Dedifferentiated amniotic fluid mesenchymal stem cell (primary cell): ENCODE measurements around the gene BTD.
"Not testable (repeated sequence)": the region's sequence is repeated elsewhere in the genome, so short reads cannot be mapped to it uniquely, and the experiment has no call there.

Source experiments
- DNase-seq: peaks from one replicate; pipeline ENCODE4 v3.0.0-alpha.2; 2016; ENCODE audit errors: extremely low spot score

BTD gene

DNA sequence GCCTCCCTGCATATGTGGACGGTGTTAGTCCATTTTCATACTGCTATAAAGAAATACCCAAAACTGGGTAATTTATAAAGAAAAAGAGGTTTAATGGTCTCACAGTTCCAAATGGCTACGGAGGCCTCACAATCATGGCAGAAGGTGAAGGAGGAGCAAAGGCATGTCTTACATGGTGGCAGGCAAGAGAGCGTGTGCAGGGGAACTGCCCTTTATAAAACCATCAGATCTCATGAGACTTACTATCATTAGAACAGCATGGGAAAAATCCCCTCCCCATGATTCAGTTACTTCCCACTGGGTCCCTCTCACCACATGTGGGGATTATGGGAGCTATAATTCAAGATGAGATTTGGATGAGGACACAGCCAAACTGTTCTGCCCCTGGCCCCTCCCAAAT is 1.3 kb downstream of the BTD start:
- DNase-seq: not testable (repeated sequence)

DNA sequence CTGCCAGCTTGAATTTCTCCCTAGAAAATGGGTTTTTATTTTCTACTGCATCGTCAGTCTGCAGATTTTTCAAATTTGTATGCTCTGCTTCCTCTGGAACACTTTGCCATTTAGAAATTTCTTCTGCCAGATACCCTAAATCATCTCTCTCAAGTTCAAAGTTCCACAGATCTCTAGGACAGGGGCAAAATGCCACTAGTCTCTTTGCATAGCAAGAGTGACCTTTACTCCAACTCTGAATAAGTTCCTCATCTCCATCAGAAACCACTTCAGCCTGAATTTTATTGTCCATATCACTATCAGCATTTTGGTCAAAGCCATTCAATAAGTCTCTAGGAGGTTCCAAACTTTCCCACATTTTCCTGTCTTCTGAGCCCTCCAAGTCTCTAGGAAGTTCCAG is 3.0 kb downstream of the BTD start:
- DNase-seq: not testable (repeated sequence)

DNA sequence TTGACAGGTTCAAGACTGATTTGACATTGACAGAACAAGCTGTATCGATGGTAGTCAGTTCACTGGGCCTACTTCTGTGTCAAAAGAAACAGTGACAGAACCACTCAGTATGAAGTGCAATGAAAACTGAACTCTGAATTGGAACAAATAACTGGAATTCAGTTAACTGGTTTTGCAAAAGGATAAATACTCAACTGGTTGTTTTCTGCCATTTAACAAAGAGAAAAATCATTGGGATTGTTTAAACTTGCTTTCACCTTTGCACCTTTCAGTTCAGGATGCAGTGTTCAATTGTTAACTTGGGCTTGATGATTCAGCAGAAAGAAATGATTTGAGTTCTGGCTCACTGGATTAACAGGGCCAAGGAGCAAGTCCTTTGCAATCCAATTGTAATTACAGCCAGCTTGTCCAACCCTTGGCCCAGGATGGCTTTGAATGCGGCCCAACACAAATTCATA is 4.9 kb downstream of the BTD start:
- no peak for DNase-seq

DNA sequence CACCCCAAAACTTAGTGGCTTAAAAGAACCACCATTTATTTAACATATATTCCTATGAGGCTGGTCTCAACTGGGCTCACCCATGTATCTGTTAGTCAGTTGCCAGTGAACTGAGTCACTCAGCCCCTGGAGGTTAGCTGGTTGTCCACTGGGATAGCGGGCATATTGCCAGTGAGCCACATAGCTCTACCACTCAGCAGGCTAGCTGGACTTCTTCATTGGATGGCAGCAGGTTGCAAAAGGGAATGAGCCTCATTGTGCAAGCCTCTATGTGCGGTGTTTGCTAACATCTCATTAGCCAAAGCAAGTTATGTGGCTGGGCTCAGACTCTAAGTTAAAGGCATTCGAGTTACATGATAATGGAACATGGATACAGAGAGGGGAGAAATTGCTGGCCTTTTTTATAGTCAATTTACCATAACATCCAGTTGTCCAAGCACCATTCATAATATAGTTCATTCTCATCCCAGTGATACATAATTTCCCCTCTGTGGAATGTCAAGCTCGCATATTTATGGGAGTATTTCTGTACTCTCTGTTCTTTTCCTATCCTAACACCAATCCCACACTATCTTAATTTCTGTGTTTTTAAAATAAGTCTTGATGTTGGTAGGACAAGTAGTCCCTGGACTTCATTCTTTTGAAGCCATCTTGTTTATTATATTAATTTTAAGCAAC is 8.7 kb downstream of the BTD start:
- no peak for DNase-seq

DNA sequence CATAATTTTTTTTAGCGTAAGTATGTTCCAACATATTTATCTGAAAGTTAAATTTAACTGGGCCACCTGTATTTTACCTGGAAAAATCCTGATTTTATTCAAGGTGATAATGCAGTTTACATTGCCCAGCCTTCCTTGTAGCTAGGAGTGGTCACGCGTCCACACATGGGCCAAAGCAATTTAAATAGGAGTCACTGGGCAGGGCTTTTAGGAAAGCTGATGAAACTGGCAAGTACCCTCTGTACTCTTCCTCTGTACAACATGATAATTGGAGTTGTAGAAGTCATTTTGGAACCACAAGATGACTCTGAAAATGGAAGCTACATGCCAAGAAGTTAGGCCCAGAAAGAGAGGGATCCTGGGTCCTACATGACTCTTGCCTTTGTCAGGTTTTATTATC is 9.5 kb downstream of the BTD start:
- no peak for DNase-seq

DNA sequence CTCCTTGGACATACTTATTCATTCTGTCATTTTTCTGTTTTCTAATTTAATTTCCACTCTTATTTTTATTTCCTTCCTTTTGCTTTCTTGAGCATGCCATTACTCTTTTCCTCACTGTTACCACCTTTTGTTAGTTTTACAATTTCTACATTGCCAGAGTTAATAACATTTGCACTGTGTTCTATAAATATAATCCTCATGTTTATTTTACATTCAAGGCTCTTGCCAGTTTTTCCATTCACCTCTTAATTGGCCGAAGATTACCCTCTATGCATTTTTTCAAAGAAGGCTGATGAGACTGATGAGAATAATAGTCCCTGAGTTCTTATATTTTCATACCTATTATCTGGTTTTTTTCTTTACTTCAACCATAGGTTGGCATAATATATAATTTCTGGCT is 10.5 kb downstream of the BTD start:
- no peak for DNase-seq

DNA sequence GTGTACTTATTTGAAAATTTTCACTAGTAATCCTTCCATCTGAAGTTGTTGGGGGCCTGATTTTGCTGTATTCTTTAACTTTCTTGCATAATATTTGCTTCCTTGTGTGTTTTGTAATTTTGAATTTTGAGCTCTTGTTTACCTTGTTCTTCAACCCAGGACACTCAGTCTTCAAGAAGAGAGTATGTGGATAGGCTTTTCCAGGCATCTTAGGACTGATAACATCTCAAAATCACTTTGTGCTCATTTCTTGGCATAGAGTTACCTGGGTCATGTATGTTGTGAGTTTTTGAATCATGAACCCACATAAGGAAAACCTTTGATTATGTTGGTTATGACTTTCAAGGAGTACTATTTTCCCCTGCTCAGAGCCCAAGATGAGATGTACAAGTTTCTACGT is 13.4 kb downstream of the BTD start:
- DNase-seq: no peak

DNA sequence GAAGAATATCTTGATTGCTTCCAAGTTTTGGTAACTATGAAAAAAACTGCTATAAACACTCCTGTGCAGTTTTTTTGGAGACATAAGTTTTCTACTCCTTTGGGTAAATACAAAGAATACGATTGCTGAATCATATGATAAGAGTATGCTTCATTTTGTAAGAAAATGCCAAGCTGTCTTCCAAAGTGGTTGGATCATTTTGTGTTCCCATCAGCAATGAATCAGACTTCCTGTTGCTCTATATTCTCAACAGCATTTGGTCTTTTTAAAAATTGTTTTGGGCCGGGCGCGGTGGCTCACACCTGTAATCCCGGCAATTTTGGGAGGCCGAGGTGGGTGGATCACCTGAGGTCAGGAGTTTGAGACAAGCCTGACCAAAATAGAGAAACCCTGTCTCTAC is 14.5 kb downstream of the BTD start:
- no peak for DNase-seq

DNA sequence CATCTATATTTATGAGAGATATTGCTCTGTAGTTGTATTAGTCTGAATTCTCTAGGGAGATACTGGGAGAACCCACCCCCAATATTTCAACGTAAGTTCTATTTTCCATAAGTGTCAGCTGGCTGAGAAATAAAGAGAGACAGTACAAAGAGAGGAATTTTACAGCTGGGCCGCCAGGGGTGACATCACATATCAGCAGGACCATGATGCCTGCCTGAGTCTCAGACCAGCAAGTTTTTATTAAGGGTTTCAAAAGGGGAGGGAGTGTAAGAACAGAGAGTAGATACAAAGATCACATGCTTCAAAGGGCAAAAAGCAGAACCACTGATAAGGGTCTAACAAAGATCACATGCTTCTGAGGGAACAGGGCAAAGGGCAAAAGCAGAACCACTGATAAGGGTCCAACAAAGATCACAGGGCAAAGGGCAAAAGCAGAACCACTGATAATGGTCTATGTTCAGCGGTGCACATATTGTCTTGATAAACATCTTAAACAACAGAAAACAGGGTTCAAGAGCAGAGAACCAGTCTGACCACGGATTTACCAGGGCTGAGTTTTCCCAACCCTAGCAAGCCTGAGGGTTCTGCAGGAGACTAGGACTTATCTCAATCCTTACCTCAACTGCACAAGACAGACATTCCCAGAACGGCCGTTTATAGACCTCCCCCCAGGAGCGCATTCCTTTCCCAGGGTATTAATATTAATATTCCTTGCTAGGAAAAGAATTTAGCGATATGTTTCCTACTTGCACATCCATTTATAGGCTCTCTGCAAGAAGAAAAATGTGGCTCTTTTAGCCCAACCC is 18.3 kb downstream of the BTD start:
- DNase-seq: not testable (repeated sequence)

DNA sequence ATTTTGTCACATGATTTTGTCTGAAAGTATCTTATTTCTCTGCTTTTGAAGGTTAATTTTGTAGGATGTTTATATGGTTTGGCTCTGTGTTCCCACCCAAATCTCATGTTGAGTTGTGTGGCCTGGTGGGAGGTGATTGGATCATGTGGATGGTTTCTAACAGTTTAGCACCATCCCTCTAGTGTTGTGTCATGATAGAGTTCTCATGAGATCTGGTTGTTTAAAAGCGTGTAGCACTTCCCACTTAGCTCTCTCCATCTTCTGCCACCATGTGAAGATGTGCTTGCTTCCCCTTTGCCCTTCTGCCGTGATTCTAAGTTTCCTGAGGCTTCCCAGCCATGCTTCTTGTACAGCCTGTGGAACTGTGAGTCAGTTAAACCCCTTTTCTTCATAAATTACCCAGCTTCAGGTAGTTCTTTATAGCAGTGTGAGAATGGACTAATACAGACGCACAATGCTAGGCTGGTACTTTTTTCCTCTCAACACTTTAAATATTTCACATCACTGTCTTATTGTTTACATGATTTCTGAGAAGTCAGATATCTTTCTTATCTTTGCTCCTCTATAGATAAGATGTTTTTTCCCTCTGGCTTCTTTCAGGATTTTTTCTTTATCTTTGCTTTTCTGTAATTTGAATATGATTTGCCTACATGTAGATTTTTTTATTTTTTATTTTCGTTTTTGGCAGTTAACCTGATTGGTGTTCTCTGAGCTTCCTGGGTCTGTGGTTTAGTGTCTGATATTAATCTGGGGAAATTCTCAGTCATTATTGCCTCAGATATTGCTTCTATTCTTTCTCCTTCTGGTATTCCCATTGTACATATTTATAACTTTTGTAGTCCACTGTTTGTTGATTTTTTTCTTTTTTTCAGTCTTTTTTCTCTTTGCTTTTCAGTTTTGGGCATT is 22.2 kb downstream of the BTD start:
- no peak for DNase-seq

DNA sequence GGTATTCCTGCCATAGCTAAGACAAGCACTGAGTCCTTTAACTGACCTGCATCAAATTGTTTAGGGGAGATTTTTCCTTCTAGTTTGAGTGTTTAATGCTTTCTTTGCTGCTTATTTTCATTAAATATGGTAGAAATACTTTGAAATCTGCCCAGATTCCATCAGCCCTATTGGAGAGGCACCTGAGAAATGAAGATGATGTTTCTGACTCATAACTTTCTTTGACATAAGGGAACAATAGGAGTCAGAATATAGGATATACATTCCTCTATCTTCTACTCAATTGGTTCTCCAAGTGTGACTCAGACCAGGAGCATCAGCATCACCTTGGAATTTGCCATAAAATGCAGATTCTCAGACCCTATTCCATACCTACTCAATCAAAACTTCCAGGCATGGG is 27.4 kb downstream of the BTD start:
- no peak for DNase-seq

DNA sequence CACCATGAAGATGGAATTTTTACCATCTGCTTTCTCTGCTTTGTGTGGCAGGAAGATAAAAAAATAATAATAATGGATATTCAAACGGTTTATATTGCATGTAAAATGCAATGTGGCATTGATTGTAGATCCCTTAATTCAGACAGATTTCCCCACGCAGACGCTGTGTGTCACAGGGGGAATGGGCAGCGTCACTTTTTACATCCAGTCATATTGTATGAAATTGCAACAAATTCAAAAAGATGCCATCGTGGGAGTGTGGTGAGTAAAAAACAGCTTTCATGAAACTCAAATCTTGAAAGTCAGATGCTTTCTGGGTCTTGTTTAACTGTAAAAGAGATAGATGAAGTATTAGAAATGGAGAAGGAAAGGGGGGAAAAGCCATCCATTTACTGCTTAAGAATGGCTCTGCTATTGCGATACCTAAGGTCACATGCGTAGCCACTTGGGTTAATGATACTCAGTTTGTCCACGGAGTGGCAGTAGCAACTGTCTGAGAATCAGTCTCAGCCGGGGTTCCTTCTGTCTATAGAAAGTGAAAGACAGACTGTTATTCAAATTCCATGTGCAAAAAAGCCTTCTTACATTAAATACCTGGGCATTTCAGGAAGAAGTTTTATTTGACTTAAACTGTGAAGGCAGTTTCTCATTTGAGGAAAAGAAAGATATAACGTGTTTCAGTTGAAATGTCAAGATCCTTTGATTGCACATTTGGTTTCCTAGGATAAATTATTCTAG is 28.5 kb downstream of the BTD start:
- DNase-seq: peak; percentile 95

DNA sequence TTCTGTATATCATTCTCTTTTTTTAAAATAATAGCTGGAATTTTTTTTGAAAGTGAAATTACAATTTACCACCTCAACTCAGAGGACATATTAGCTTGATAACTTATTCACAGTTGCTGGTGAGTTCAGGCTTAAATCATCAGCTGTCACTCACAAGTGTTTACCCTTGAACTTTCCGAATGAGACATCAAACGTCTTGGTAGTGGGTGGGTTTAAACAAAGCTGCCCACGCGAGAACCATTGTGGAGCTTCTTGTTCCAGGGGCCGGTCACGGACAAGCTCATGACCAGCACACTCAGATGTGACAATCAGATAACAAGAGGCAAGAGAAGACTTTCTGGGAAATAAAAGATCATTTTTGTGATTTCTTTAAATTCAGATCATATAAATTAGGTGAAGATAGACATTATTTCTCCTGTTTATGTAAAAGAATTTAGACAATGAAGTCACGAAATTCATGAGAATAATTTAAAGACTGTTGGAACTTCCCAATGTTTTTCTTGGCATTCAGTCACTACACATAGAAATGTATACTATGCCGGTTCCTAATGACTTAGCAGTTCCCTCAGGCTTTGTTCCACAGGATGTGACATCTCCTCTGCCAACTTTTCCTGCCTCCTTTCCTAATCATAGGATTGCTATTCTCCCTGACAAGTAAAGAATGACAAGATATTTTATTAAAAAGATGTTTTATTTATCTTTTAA is 29.3 kb downstream of the BTD start:
- DNase-seq: peak; percentile 90

DNA sequence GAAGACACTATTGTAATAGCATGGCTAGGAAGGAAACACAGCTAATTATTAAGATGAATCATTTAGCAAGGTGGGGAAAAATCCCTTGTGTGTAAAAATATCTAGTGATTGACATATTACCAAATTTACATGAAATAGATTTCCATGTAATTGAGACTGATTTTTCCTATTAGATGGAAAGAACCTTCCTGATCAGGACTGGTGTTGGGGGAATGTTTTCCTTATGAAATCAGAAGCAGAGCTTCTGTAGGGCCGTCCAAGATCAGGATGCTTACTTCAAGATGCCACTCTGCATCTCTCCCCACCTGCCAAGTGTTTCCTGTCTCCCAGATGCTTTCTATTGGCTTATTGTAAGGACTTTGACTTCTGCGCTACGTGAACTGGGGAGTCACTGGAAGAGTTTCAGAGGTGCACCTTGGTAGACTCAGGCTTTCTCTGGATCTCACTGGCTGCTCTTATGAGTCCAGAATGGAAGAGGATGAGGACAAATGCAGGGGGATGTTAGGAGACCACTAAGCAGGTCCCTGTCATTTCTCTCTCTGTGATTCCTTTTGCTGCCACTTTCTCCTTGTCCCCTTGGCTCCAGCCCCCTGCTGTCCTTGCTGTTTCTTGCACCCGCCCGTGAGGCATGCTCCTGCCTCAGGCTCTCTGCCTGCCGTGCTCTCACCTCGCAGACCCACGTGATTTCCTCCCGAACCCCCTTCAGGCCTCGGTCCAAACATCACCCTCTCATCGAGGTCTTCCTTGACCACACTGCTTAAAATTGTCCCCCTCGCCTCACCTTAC is 30.1 kb downstream of the BTD start:
- no peak for DNase-seq

DNA sequence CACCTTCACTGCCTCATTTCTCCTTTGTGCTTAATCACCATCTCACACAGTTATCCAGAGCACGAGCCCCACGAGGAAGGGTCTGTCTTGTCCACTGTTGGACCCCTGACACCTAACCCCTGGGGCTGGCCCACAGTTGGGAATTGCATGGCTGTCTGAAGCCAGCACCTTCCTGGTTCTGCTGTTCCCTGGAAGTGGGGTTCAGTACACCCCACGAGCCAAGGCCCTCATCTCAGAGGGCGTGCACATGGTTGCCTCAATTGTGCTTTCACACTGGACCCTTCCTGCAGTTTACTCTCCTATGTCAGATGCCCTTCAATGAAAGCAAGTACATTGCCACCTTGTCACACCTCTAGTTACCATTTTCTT is 30.7 kb downstream of the BTD start:
- no peak for DNase-seq

DNA sequence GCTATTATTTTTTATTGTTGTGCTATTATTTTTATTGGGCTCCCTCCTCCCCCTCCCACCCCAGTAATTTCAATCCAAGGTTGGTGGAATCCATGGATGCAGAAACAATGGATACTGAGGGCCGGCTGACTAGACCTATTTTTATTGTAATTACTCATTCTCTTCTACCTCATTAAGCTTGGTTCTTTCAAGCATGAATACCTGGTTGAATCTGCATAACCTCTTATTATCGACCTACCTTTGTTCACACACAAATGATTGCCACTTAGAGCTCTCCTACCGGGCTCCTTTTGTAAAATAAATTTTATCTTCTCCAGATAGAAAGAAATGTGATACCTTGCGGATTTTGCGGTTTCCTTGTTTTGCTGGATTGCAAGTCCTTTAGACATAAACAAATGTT is 31.6 kb downstream of the BTD start:
- DNase-seq: no peak

DNA sequence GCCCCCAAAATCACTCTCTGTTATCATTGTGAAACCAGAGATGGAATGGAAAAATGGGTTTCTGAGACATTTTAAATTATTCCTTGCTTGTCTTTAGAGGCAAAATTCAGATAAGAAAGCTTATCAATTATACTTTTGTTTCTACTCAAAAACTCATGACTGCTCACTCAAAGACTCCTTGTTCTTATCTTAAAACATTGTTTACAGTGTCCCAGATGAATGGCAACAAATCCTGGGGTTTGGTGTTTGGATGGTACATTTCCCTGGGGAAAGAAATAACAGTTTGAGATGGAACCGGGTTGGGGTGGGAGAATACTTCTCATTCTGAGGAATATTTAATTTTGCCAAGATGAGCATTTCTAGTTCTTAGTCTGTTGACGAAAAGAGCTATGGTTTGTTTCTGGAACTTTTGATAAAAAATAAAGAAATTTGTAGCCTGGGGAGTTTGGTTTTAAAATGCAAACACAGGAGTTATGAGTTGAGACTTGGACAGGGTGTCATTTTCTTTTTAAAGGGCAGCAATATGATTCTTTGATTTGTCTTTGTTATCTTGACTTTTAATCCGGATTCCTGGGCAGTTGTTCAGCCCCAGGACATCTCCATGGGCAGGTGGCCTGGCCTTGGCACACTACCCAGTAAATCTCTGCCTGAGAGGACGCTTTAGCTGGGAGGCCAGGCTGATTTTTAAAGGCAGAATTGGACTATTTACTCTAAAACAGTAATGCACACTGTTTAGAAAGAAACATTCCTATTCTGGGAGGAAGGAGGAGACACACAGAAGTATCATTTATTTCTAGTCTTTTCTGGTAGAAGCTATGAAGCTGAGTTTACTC is 32.4 kb downstream of the BTD start:
- DNase-seq: no peak

DNA sequence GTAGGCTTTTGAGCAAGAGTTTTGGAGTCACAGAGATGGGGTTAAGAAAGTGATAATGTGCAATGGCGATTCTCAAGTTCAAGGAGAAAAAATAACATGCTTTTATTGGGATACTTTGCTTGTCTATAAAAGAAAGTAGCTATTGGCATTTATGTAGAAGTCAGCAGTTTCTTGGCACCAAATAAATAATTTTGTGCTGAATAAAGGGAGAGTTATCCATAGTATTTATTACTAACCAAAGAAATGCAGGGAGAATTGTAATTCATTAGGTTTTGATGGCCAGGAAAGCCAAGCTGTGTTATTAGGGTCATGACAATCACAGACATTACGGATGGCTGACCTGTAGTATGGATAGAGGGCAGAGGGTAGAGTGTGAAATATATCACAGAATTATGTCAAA is 33.1 kb downstream of the BTD start:
- DNase-seq: no peak

DNA sequence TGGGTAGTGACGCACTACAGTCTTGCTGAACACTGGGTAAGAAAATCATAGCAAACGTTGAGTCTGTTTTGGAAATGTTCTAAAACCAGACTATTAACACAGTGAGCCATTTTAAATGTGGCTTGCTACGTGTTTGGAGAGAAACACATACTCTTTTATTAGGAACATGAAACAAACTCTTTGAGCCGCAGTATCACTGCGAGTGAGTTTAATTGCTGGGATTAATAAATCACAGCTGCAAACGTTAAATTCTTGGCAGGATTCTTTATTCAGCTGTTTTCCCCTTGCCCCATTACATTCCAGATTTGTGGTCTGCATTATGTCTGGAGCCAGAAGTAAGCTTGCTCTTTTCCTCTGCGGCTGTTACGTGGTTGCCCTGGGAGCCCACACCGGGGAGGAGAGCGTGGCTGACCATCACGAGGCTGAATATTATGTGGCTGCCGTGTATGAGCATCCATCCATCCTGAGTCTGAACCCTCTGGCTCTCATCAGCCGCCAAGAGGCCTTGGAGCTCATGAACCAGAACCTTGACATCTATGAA is 33.6 kb downstream of the BTD start:
- DNase-seq: no peak
